ENCODE data around the gene CEACAM6.

The CEACAM6 gene

GRCh38 chr19:41799444-41800000, 44.2 kb downstream of the CEACAM6 start:
- FAIRE-seq = no peak

- FAIRE-seq = no peak
These were observed 45.7 kb downstream of the CEACAM6 start for GRCh38 chr19:41801031-41801430.

- no peak for FAIRE-seq
These were observed 46.5 kb downstream of the CEACAM6 start for GRCh38 chr19:41801792-41802211.

GRCh38 chr19:41802770-41803169, 47.4 kb downstream of the CEACAM6 start:
- FAIRE-seq = no peak

- FAIRE-seq = no peak
These were observed 49.0 kb downstream of the CEACAM6 start for GRCh38 chr19:41804336-41804735.

GRCh38 chr19:41807176-41807575, 51.8 kb downstream of the CEACAM6 start:
- FAIRE-seq = no peak

GRCh38 chr19:41808663-41809566, 53.6 kb downstream of the CEACAM6 start:
- no peak for FAIRE-seq

- no peak for FAIRE-seq
These were observed 55.0 kb downstream of the CEACAM6 start for GRCh38 chr19:41810301-41810700.

GRCh38 chr19:41811036-41811435, 55.7 kb downstream of the CEACAM6 start:
- FAIRE-seq = no peak

- no peak for FAIRE-seq
These were observed 56.7 kb downstream of the CEACAM6 start for GRCh38 chr19:41811981-41812380.

- FAIRE-seq = no peak
These were observed 58.6 kb downstream of the CEACAM6 start for GRCh38 chr19:41813911-41814310.

GRCh38 chr19:41815301-41815700, 60.0 kb downstream of the CEACAM6 start:
- FAIRE-seq = no peak

- no peak for FAIRE-seq
These were observed 61.4 kb downstream of the CEACAM6 start for GRCh38 chr19:41816761-41817160.

GRCh38 chr19:41821003-41821735, 65.8 kb downstream of the CEACAM6 start:
- no peak for FAIRE-seq
